HepG2 (cell line): ENCODE results near the gene RXFP1. TPM values are rescaled to one million over a fixed set of nuclear protein-coding genes. Genes with fewer than 3 reads are reported as not detected.

ENCODE experiments used
- ATAC-seq: fragments of 200-7000 bp; cut with Tn5 transposase; 3 replicates; pipeline ENCODE4 v1.9.1; 2020; ENCODE audit warnings: mild to moderate bottlenecking, moderate library complexity
- BruUV-seq: library from RNA; stranded (reverse); fragments of 400-500 nt; replicated peaks from 2 replicates; lab custom pipeline; 2021; lab: Mats Ljungman, UMichigan
- CTCF ChIA-PET: fragments of 300-600 bp; formaldehyde crosslinking; extraction: SDS; loops from one replicate; lab custom pipeline; 2021; ENCODE audit warnings: low total read pairs, inconsistent platforms, low intra/inter-chr PET ratio; lab: Yijun Ruan, JAX
- POLR2A ChIA-PET: fragments of 350-600 bp; sonication (Branson Sonifier 250); formaldehyde crosslinking; loops from one replicate; lab custom pipeline; 2020; ENCODE audit warnings: antibody characterized with exemption, inconsistent platforms; lab: Yijun Ruan, JAX
- DNase-seq: peaks from one replicate; pipeline ENCODE4 v3.0.0-alpha.2; 2015; ENCODE audit warnings: low spot score
- FAIRE-seq: peaks from 3 replicates; lab custom pipeline; 2011; peaks lifted over from hg19 to GRCh38; lab: Jason Lieb, UNC
- H2AFZ ChIP-seq: one replicate; pipeline ENCODE4 v1.6.1; 2011; ENCODE audit warnings: low read length, inconsistent platforms
- H3K27ac ChIP-seq: fragments of 300-600 bp; 3 replicates; pipeline ENCODE4 v1.8.0; 2011; ENCODE audit warnings: mixed run types, mild to moderate bottlenecking, mixed read lengths, low read length, inconsistent platforms; ENCODE audit not compliant: insufficient read depth; ENCODE audit errors: extremely low read length
- H3K27me3 ChIP-seq, 2 experiments: fragments of 200-600 bp in 1 of 2; 2 replicates in 1 of 2; 3 replicates in 1 of 2; pipeline versions ENCODE4 v1.6.0 to v1.8.0; 2011; ENCODE audit warnings: low read length in 2 of 2, mild to moderate bottlenecking in 2 of 2, moderate library complexity in 2 of 2, inconsistent platforms in 1 of 2; ENCODE audit not compliant: insufficient read depth in 2 of 2, control insufficient read depth in 1 of 2
- H3K36me3 ChIP-seq, 2 experiments: fragments of 200-600 bp in 1 of 2; replicated peaks in 1 of 2; 2 replicates in 1 of 2; 3 replicates in 1 of 2; pipeline versions ENCODE4 v1.5.1 to v1.8.0; 2011; ENCODE audit warnings: low read length in 2 of 2, inconsistent platforms in 1 of 2; ENCODE audit not compliant: insufficient read depth in 2 of 2, control insufficient read depth in 1 of 2
- H3K4me1 ChIP-seq: 2 replicates; pipeline ENCODE4 v1.5.1; 2012; ENCODE audit warnings: low read length, inconsistent platforms; ENCODE audit not compliant: insufficient read depth
- H3K4me2 ChIP-seq: 2 replicates; pipeline ENCODE4 v1.6.0; 2011; ENCODE audit warnings: low read depth, low read length, inconsistent platforms
- H3K4me3 ChIP-seq, 3 experiments: fragments of 200-600 bp in 1 of 3; sonication (generic), shearing (Covaris generic) in 1 of 3; replicated peaks in 1 of 3; 2 replicates each; pipeline ENCODE4 v1.5.1; 2011 to 2016; ENCODE audit warnings: low read length in 3 of 3, inconsistent platforms in 2 of 3, low read depth in 2 of 3, mild to moderate bottlenecking in 2 of 3, control low read depth in 1 of 3, mixed read lengths in 1 of 3; ENCODE audit not compliant: insufficient read depth in 1 of 3
- H3K79me2 ChIP-seq: one replicate; pipeline ENCODE4 v1.6.1; 2011; ENCODE audit warnings: low read length, inconsistent platforms; ENCODE audit not compliant: insufficient read depth
- H3K9ac ChIP-seq: 2 replicates; pipeline ENCODE4 v1.6.0; 2011; ENCODE audit warnings: mild to moderate bottlenecking, low read depth, low read length, inconsistent platforms; ENCODE audit not compliant: insufficient read depth
- H3K9me3 ChIP-seq: 2 replicates; pipeline ENCODE4 v1.5.1; 2012; ENCODE audit warnings: mild to moderate bottlenecking, low read length
- H4K20me1 ChIP-seq: 2 replicates; pipeline ENCODE4 v1.6.0; 2011; ENCODE audit warnings: inconsistent platforms, mild to moderate bottlenecking, low read length, moderate library complexity; ENCODE audit not compliant: insufficient read depth
- GATA4 ChIP-seq: sonication (generic); IDR thresholded peaks from 2 replicates; pipeline ENCODE4 v1.6.1; 2016; ENCODE audit warnings: antibody characterized with exemption, low read depth, borderline replicate concordance
- MAFF ChIP-seq: IDR thresholded peaks from 2 replicates; pipeline ENCODE4 v1.6.1; 2011; ENCODE audit warnings: low read depth, low read length, improper control_type of control experiment
- MAFK ChIP-seq, 2 experiments: IDR thresholded peaks in 1 of 2; conservative IDR thresholded peaks in 1 of 2; 2 replicates each; pipeline ENCODE4 v1.6.1; 2011; ENCODE audit warnings: improper control_type of control experiment in 2 of 2, low read length in 2 of 2
- RBM39 ChIP-seq: fragments of 200-400 bp; formaldehyde crosslinking; IDR thresholded peaks from one replicate; pipeline ENCODE4 v1.6.1; 2018; ENCODE audit warnings: antibody characterized with exemption, mild to moderate bottlenecking, low read depth, low read length; ENCODE audit not compliant: poor library complexity, severe bottlenecking
- ZKSCAN1 ChIP-seq: fragments of 150-350 bp; IDR thresholded peaks from 2 replicates; pipeline ENCODE4 v1.6.1; 2014; ENCODE audit warnings: low read length
- ZNF652 ChIP-seq: IDR thresholded peaks from 2 replicates; pipeline ENCODE4 v1.6.1; 2016; ENCODE audit warnings: low read depth, borderline replicate concordance
- WGBS: methylation state at CpG from one replicate; pipeline ENCODE4 v1.1.6; 2017; ENCODE audit warnings: low lambda C conversion rate; 5-methylcytosine and 5-hydroxymethylcytosine counted together
- in situ Hi-C: cut with HindIII; loops from 2 replicates; pipeline ENCODE4 v1.10.0; 2017; ENCODE audit warnings: low pct_unique_long_range_greater_than_20kb; ENCODE audit not compliant: extremely low pct_ligation_motif_present
- intact Hi-C: fragments of 100-400 bp; cut with micrococcal nuclease; formaldehyde crosslinking; loops from one replicate; pipeline ENCODE4 v1.10.0; 2022; ENCODE audit not compliant: unreplicated experiment
- polyA plus RNA-seq, 8 experiments: library from polyadenylated mRNA; depleted of rRNA in 3 of 8; stranded (reverse) in 7 of 8; unstranded in 1 of 8; fragments of >200 nt; fragmentation: Illumina TruSeq in 4 of 8; extraction: Trizol in 4 of 8; gene quantifications; 2 replicates each; pipeline versions ENCODE4 v1.2.1 to v1.2.3, GENCODE V29; 2011 to 2016; ENCODE audit warnings: low read depth in 4 of 8, missing spikeins in 1 of 8, mixed read lengths in 1 of 8; ENCODE audit not compliant: insufficient read depth in 1 of 8
- total RNA-seq, 5 experiments: library from RNA; depleted of rRNA; stranded (reverse); fragments of >200 nt; fragmentation: Illumina TruSeq; extraction: Trizol; gene quantifications; 2 replicates each; pipeline ENCODE4 v1.2.3, GENCODE V29; 2016; ENCODE audit warnings: low read depth in 1 of 5
- TF ChIP-seq, protein P1 (sequence below), 2 experiments: sonication (generic) in 1 of 2; formaldehyde crosslinking in 1 of 2; IDR thresholded peaks; 2 replicates each; pipeline versions ENCODE4 v1.4.0 to v1.6.1; 2016 to 2020; ENCODE audit warnings: borderline replicate concordance in 1 of 2, low read depth in 1 of 2, mild to moderate bottlenecking in 1 of 2, missing genetic modification reagents in 1 of 2
- TF ChIP-seq, protein P2 (sequence below): sonication (generic); formaldehyde crosslinking; IDR thresholded peaks from 2 replicates; pipeline ENCODE4 v1.5.1; 2020; ENCODE audit warnings: missing genetic modification reagents, mild to moderate bottlenecking, borderline replicate concordance

The RXFP1 gene
- total and polyA plus RNA-seq, 2 of the 13 experiments (the other 11 are each of a cell fraction or from before 2014, with no cell fraction given) = not detected

DNA sequence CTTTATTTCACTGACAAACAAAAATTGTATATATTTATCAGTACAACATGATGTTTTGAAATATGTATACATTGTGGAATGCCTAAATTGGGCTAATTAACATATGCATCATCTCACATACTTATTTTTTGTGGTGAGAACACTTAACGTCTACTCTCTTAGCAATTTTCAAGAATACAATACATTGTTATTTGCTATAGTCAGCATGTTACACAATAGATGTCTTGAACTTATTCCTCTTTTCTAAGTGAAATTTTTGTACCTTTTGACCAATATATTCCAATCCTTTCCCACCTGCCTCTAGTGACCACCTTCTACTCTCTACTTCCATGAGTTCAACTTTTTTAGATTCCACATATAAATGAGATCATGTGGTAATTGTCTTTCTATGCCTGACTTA is 114.9 kb downstream of the RXFP1 start:
- H4K20me1 ChIP-seq = no peaks in the 10 kb centered on the region
- DNase-seq = no peak
- 5% methylated on average over 1 of the region's 1 CpG for WGBS
- TF ChIP-seq, protein P1, sequence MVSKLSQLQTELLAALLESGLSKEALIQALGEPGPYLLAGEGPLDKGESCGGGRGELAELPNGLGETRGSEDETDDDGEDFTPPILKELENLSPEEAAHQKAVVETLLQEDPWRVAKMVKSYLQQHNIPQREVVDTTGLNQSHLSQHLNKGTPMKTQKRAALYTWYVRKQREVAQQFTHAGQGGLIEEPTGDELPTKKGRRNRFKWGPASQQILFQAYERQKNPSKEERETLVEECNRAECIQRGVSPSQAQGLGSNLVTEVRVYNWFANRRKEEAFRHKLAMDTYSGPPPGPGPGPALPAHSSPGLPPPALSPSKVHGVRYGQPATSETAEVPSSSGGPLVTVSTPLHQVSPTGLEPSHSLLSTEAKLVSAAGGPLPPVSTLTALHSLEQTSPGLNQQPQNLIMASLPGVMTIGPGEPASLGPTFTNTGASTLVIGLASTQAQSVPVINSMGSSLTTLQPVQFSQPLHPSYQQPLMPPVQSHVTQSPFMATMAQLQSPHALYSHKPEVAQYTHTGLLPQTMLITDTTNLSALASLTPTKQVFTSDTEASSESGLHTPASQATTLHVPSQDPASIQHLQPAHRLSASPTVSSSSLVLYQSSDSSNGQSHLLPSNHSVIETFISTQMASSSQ (IDR thresholded peaks at IDR 0.05; ENCODE audit: low read depth) = no peak
- TF ChIP-seq, protein P1 (CRISPR knock-in tag; IDR thresholded peaks at IDR 0.05; ENCODE audit: borderline replicate concordance) = no peak
- TF ChIP-seq ZKSCAN1 = no peak
- TF ChIP-seq MAFF = peak; percentile 59
- TF ChIP-seq, protein P2, sequence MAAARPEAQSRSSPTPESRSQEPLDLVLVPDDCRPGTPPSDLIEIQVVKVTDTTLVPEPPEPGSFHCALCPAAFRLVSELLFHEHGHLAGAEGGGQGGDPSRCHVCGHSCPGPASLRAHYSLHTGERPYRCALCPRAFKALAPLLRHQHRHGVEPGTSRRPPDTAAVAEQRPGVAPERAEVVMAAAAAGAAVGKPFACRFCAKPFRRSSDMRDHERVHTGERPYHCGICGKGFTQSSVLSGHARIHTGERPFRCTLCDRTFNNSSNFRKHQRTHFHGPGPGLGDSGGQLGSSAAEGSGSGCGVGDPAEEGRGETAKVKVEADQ (CRISPR knock-in tag) = no peak
- peak; percentile 51 to 80 for TF ChIP-seq MAFK (conservative IDR thresholded peaks at IDR 0.05 in 1 of 2, IDR thresholded peaks at IDR 0.05 in 1 of 2; ENCODE audit: low read length in 2 of 2)
- no peak for TF ChIP-seq RBM39
- TF ChIP-seq GATA4 = no peak
- TF ChIP-seq ZNF652 = no peak
- TF ChIP-seq, all 625 proteins: peak for 2
- Histone ChIP-seq H3K27me3 (no peaks in the 10 kb centered on the region), H3K4me3 (no peak overlapping the region), H3K9me3 (no peaks in the 10 kb centered on the region), H3K4me2 (no peak overlapping the region), H3K36me3 (no peaks in the 10 kb centered on the region), H3K9ac (no peak overlapping the region), H3K79me2 (no peaks in the 10 kb centered on the region), H2AFZ (no peak overlapping the region), H3K4me1 (no peaks in the 10 kb centered on the region), H3K27ac (no peak overlapping the region)
- no TSS peak for BruUV-seq
- in situ Hi-C loops (no loop called here), intact Hi-C loops (no loop called here)
- FAIRE-seq (no peak), ATAC-seq (no peak)
- POLR2A ChIA-PET = no interaction called here
- CTCF ChIA-PET = no interaction called here
